Measurements from ENCODE around the gene SEMA5A.

The SEMA5A gene

GRCh38 chr5:9212605-9213004, 333.3 kb downstream of the SEMA5A start:
- DNase-seq (ENCODE audit: low read depth): peak; percentile 63

GRCh38 chr5:9209846-9210492, 335.9 kb downstream of the SEMA5A start:
- DNase-seq (ENCODE audit: low read depth): peak; percentile 67

- peak; percentile 68 for DNase-seq (ENCODE audit: low read depth)
Measured at GRCh38 chr5:9207817-9208418, 338.0 kb downstream of the SEMA5A start.

GRCh38 chr5:9202636-9203035, 343.2 kb downstream of the SEMA5A start:
- DNase-seq (ENCODE audit: low read depth): no peak

GRCh38 chr5:9201761-9202160, 344.1 kb downstream of the SEMA5A start:
- no peak for DNase-seq (ENCODE audit: low read depth)

- DNase-seq (ENCODE audit: low read depth): no peak
Measured at GRCh38 chr5:9201011-9201410, 344.9 kb downstream of the SEMA5A start.

- peak; percentile 63 for DNase-seq (ENCODE audit: low read depth)
Measured at GRCh38 chr5:9198394-9198793, 347.5 kb downstream of the SEMA5A start.

- peak; percentile 75 for DNase-seq (ENCODE audit: low read depth)
Measured at GRCh38 chr5:9197881-9198260, 348.0 kb downstream of the SEMA5A start.

GRCh38 chr5:9196403-9197227, 349.3 kb downstream of the SEMA5A start:
- DNase-seq (ENCODE audit: low read depth): peak; percentile 81

- DNase-seq (ENCODE audit: low read depth): peak; percentile 89
Measured at GRCh38 chr5:9194509-9194908, 351.4 kb downstream of the SEMA5A start.

GRCh38 chr5:9192266-9192665, 353.6 kb downstream of the SEMA5A start:
- no peak for DNase-seq (ENCODE audit: low read depth)

- DNase-seq (ENCODE audit: low read depth): no peak
Measured at GRCh38 chr5:9189681-9190080, 356.2 kb downstream of the SEMA5A start.

- no peak for DNase-seq (ENCODE audit: low read depth)
Measured at GRCh38 chr5:9188956-9189355, 356.9 kb downstream of the SEMA5A start.

- peak; percentile 96 for DNase-seq (ENCODE audit: low read depth)
Measured at GRCh38 chr5:9188131-9188530, 357.7 kb downstream of the SEMA5A start.

- DNase-seq (ENCODE audit: low read depth): no peak
Measured at GRCh38 chr5:9187614-9188013, 358.3 kb downstream of the SEMA5A start.

- DNase-seq (ENCODE audit: low read depth): no peak
Measured at GRCh38 chr5:9186069-9186468, 359.8 kb downstream of the SEMA5A start.

- DNase-seq (ENCODE audit: low read depth): no peak
Measured at GRCh38 chr5:9183992-9184391, 361.9 kb downstream of the SEMA5A start.

- no peak for DNase-seq (ENCODE audit: low read depth)
Measured at GRCh38 chr5:9182899-9183695, 362.8 kb downstream of the SEMA5A start.

- DNase-seq (ENCODE audit: low read depth): peak; percentile 53
Measured at GRCh38 chr5:9176641-9177040, 369.2 kb downstream of the SEMA5A start.

GRCh38 chr5:9174446-9174845, 371.4 kb downstream of the SEMA5A start:
- DNase-seq (ENCODE audit: low read depth): peak; percentile 88

- DNase-seq (ENCODE audit: low read depth): peak; percentile 96
Measured at GRCh38 chr5:9173281-9174048, 372.4 kb downstream of the SEMA5A start.

- peak; percentile 50 for DNase-seq (ENCODE audit: low read depth)
Measured at GRCh38 chr5:9170026-9170425, 375.8 kb downstream of the SEMA5A start.

Data from EH (cell line).